Stimulated activated CD8-positive, alpha-beta memory T cell treated with anti-CD3 and anti-CD28 coated beads, Interleukin-7, amount 100 ng/mL, for 48 hours (primary cell): ENCODE results near the gene REV3L.

Experiments used
- DNase-seq, 2 donors: peaks; one replicate each; pipeline ENCODE4 v3.0.0-alpha.2; 2020; ENCODE audit warnings: low read depth in 1 of 2; ENCODE audit errors: extremely low read depth in 1 of 2

The REV3L gene

GRCh38 chr6:111470991-111471390 is 12.0 kb downstream of the REV3L start:
- DNase-seq: no peak

GRCh38 chr6:111469543-111469942 is 13.5 kb downstream of the REV3L start:
- no peak for DNase-seq

GRCh38 chr6:111468329-111469012 is 14.5 kb downstream of the REV3L start:
- peak in 1 of 2 donors; percentile 31 for DNase-seq

GRCh38 chr6:111464184-111464583 is 18.8 kb downstream of the REV3L start:
- DNase-seq: no peak

- no peak for DNase-seq
Observed at GRCh38 chr6:111462770-111463391, 20.1 kb downstream of the REV3L start.

- no peak for DNase-seq
Observed at GRCh38 chr6:111461860-111462259, 21.2 kb downstream of the REV3L start.

- DNase-seq: no peak
Observed at GRCh38 chr6:111458670-111459232, 24.3 kb downstream of the REV3L start.

GRCh38 chr6:111456208-111456607 is 26.8 kb downstream of the REV3L start:
- no peak for DNase-seq

GRCh38 chr6:111450636-111451035 is 32.4 kb downstream of the REV3L start:
- no peak for DNase-seq

- DNase-seq: no peak
Observed at GRCh38 chr6:111450087-111450486, 32.9 kb downstream of the REV3L start.

GRCh38 chr6:111449129-111449528 is 33.9 kb downstream of the REV3L start:
- no peak for DNase-seq

GRCh38 chr6:111447051-111447450 is 36.0 kb downstream of the REV3L start:
- DNase-seq: no peak

GRCh38 chr6:111445861-111446267 is 37.2 kb downstream of the REV3L start:
- DNase-seq: no peak

GRCh38 chr6:111444794-111445193 is 38.2 kb downstream of the REV3L start:
- DNase-seq: no peak

- DNase-seq: no peak
Observed at GRCh38 chr6:111441678-111442243, 41.3 kb downstream of the REV3L start.

- no peak for DNase-seq
Observed at GRCh38 chr6:111439171-111439570, 43.8 kb downstream of the REV3L start.

GRCh38 chr6:111437573-111437972 is 45.4 kb downstream of the REV3L start:
- DNase-seq: no peak

GRCh38 chr6:111432511-111432910 is 50.5 kb downstream of the REV3L start:
- no peak for DNase-seq

GRCh38 chr6:111430605-111431376 is 52.2 kb downstream of the REV3L start:
- no peak for DNase-seq

GRCh38 chr6:111429571-111429970 is 53.4 kb downstream of the REV3L start:
- no peak for DNase-seq

GRCh38 chr6:111428811-111429210 is 54.2 kb downstream of the REV3L start:
- no peak for DNase-seq
